Measurements from ENCODE around the gene CARD19. TPM values are rescaled to one million over a fixed set of nuclear protein-coding genes. Genes with fewer than 3 reads are reported as not detected.

CARD19 gene
- total RNA-seq, 2 donors from 2014 or later, result 41.5 to 62.2 TPM

Other genes with a start within 250 kb of the CARD19 start
- 1 to 10 TPM; 5.1 to 6.0 TPM for gene ZNF484, start 218.2 kb upstream of the CARD19 start, total RNA-seq
- gene FGD3, start 148.7 kb upstream of the CARD19 start, total RNA-seq, result 1 to 10 TPM; 3.6 to 4.3 TPM
- 1 to 10 TPM in 1 of 2 donors, under 1 TPM in 1; 0.95 to 2.0 TPM for gene SUSD3, start 37.5 kb upstream of the CARD19 start, total RNA-seq
- 10 to 100 TPM; 17.7 to 30.8 TPM for gene NINJ1, start 38.0 kb downstream of the CARD19 start, total RNA-seq
- 100 to 1,000 TPM; 161 to 279 TPM for gene WNK2, start 87.9 kb downstream of the CARD19 start, total RNA-seq

All from left colon (tissue), 2 donors.